Stimulated activated CD8-positive, alpha-beta memory T cell treated with anti-CD3 and anti-CD28 coated beads, Interleukin-2, amount 100 ng/mL, for 48 hours (primary cell): ENCODE measurements around the gene INHBB.

Source experiments
- DNase-seq, 2 donors: peaks; one replicate each; pipeline ENCODE4 v3.0.0-alpha.2; 2020; ENCODE audit warnings: low read depth in 2 of 2

The INHBB gene

DNA sequence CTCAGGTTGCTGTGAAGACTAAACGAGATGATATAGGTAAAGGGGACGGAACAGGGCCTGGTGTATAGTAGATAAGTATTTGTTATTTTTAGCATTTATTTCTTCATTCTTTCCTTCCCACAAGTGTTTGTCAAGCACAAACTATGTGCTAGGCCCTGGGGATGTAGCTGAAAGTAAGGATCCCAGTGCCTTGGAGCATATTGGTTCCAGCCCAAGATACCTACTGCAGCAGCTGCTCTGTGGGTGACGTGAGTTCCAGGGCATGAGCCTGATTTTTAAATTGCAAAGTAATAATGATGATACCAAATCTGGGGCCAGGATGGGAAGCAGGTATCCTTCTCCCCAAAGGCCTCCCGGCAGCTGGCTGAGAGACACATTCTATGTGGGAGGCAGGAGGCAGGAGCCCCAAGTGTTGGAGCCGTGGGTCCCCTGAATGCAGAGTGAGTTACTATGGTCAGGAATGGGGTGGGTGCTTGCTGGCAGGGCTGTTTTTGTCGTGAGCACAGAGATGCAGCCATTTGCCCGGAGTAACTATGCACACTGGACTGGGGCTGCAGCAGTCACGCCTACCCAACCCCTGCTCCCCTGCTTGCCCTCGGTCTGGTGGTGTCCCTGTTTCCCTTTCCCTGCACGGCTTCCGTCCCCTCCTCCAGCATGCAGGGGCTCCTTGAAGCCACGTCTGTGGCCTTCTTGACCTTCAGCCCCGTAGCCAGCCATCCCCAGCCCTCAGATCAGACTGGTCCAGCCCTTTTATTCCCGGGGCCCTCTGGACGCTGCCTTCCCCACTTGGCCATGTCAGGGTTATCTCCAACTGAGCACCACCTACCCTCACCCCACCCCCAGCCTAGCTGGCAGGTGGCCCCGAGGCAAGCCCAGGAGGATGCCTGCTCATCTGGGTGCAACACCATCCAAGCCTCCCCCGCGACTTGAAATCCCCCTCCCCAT, 52.4 kb downstream of the INHBB start:
- no peak for DNase-seq

DNA sequence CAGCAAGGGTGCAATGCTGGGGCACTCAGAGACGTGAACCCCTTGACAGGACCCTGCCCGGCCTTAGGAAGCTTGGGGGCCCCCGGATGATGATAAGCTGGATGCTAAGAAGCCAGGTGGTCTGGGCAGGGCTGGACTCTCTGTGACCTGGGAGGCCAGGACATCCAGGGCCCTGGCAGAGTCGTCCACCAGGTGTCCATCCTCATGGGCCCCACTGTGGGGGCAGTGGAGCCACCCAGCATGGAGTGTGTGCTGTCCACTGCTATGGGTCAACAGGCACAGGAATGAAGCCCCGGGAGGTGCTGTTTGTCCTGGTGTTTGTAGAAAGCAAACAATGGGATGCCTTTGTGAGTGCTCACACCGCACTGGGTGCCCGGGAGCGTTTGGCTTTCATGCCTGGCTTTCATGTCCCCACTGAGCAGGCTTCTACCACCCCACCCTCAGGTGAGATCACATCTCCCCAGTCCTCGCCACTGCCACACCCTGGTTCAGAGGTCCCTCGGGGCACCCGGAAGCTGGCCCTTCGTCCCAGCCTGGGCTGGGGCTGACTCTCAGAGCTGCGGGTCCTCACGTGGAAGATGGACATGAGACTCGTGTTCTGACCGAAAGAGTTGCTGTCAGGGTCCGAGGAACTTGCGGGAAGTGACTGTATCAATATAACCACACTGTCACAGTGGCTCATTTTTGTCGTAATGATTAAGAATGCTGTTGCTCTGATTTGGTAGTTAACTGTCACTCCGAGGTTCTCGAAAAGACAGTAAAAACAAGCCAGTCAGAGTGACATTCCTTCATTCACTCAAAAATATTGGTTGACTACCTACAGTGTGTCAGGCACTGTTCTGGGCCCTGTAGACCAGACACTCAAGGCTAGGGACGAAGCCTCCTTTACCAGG, 53.3 kb downstream of the INHBB start:
- no peak for DNase-seq

- no peak for DNase-seq
Measured at GRCh38 chr2:120399889-120400240, 53.9 kb downstream of the INHBB start.

GRCh38 chr2:120400551-120400950, 54.6 kb downstream of the INHBB start:
- no peak for DNase-seq
